Endothelial cell of umbilical vein (primary cell): ENCODE data around the gene LIMA1. TPM values are rescaled to one million over a fixed set of nuclear protein-coding genes. Genes with fewer than 3 reads are reported as not detected.

Experiments
- BruUV-seq: library from RNA; stranded (reverse); fragments of 400-500 nt; replicated peaks from 2 replicates; lab custom pipeline; 2021; lab: Mats Ljungman, UMichigan
- CTCF ChIA-PET: fragments of 300-600, 350-600 bp; sonication (Branson Sonifier 250); formaldehyde crosslinking; loops from one replicate; lab custom pipeline; 2021; ENCODE audit warnings: antibody characterized with exemption, inconsistent platforms; lab: Charles Lee
- POLR2A ChIA-PET: fragments of 300-600, 350-600 bp; sonication (Branson Sonifier 250); formaldehyde crosslinking; loops from one replicate; lab custom pipeline; 2021; ENCODE audit warnings: antibody characterized with exemption, inconsistent platforms; lab: Charles Lee
- DNase-seq: peaks from one replicate; pipeline ENCODE4 v3.0.0-alpha.2; 2011; ENCODE audit warnings: low read depth, low spot score
- FAIRE-seq: peaks from 2 replicates; lab custom pipeline; 2011; peaks lifted over from hg19 to GRCh38; lab: Jason Lieb, UNC
- H2AFZ ChIP-seq: 2 replicates; pipeline ENCODE4 v1.6.0; 2012; ENCODE audit warnings: low read depth, low read length, control low read depth, inconsistent platforms
- H3K27ac ChIP-seq: 2 replicates; pipeline ENCODE4 v1.5.1; 2011; ENCODE audit warnings: low read depth, mild to moderate bottlenecking, control low read depth, low read length, moderate library complexity; ENCODE audit not compliant: insufficient read depth
- H3K27me3 ChIP-seq, 2 experiments: 2 replicates each; pipeline versions ENCODE4 v1.6.0 to v1.6.1; 2011; ENCODE audit warnings: low read length in 2 of 2, mixed read lengths in 1 of 2; ENCODE audit not compliant: control insufficient read depth in 2 of 2, insufficient read depth in 2 of 2
- H3K36me3 ChIP-seq, 2 experiments: 2 replicates in 1 of 2; 3 replicates in 1 of 2; pipeline ENCODE4 v1.5.1; 2011; ENCODE audit warnings: low read length in 2 of 2, mild to moderate bottlenecking in 1 of 2, moderate library complexity in 1 of 2; ENCODE audit not compliant: control insufficient read depth in 2 of 2, insufficient read depth in 2 of 2; ENCODE audit errors: extremely low read depth in 1 of 2
- H3K4me1 ChIP-seq: 3 replicates; pipeline ENCODE4 v1.5.1; 2011; ENCODE audit warnings: mild to moderate bottlenecking, low read length; ENCODE audit not compliant: control insufficient read depth, insufficient read depth; ENCODE audit errors: extremely low read depth
- H3K4me2 ChIP-seq: 2 replicates; pipeline ENCODE4 v1.6.1; 2011; ENCODE audit warnings: low read length, control low read depth, mixed read lengths; ENCODE audit not compliant: insufficient read depth
- H3K4me3 ChIP-seq, 3 experiments: fragments of 200-600 bp in 1 of 3; sonication (generic), shearing (Covaris generic) in 1 of 3; replicated peaks in 1 of 3; 2 replicates each; pipeline ENCODE4 v1.5.1; 2011 to 2016; ENCODE audit warnings: control low read depth in 3 of 3, low read length in 3 of 3, mild to moderate bottlenecking in 2 of 3, inconsistent platforms in 1 of 3, low read depth in 1 of 3, moderate library complexity in 1 of 3; ENCODE audit not compliant: insufficient read depth in 1 of 3
- H3K79me2 ChIP-seq: 2 replicates; pipeline ENCODE4 v1.6.0; 2012; ENCODE audit warnings: low read length, inconsistent platforms; ENCODE audit not compliant: control insufficient read depth, insufficient read depth
- H3K9ac ChIP-seq: replicated peaks from 2 replicates; pipeline ENCODE3; 2011; ENCODE audit warnings: low read length, control low read depth; ENCODE audit not compliant: insufficient read depth; ENCODE audit errors: extremely low read depth
- H3K9me1 ChIP-seq: replicated peaks from 3 replicates; pipeline ENCODE4 v1.6.0; 2011; ENCODE audit warnings: mild to moderate bottlenecking, low read length; ENCODE audit not compliant: control insufficient read depth, insufficient read depth; ENCODE audit errors: extremely low read depth
- H3K9me3 ChIP-seq: replicated peaks from 2 replicates; pipeline ENCODE4 v1.5.1; 2012; ENCODE audit warnings: low read length, inconsistent platforms; ENCODE audit not compliant: control insufficient read depth, insufficient read depth
- H4K20me1 ChIP-seq: replicated peaks from 2 replicates; pipeline ENCODE3; 2011; ENCODE audit warnings: mild to moderate bottlenecking, low read length; ENCODE audit not compliant: control insufficient read depth, insufficient read depth; ENCODE audit errors: extremely low read depth
- CTCF ChIP-seq, 2 donors: IDR thresholded peaks; 1 replicate in 1 of 2; 2 replicates in 1 of 2; pipeline ENCODE4 v1.5.1; 2011; ENCODE audit warnings: low read length in 2 of 2, mild to moderate bottlenecking in 2 of 2, moderate library complexity in 2 of 2, control low read depth in 1 of 2, inconsistent platforms in 1 of 2, low read depth in 1 of 2; ENCODE audit not compliant: insufficient read depth in 1 of 2; ENCODE audit errors: extremely low read depth in 1 of 2
- EZH2 ChIP-seq: IDR thresholded peaks from 2 replicates; pipeline ENCODE4 v1.6.1; 2012; ENCODE audit warnings: borderline replicate concordance, low read depth, mild to moderate bottlenecking, moderate library complexity, low read length, inconsistent platforms; ENCODE audit not compliant: severe bottlenecking
- FOS ChIP-seq: IDR thresholded peaks from 2 replicates; pipeline ENCODE4 v1.6.1; 2011; ENCODE audit warnings: mild to moderate bottlenecking, low read length, moderate library complexity, borderline replicate concordance; ENCODE audit not compliant: insufficient read depth
- GATA2 ChIP-seq: IDR thresholded peaks from 2 replicates; pipeline ENCODE4 v1.7.0; 2011; ENCODE audit warnings: low read depth, mild to moderate bottlenecking, moderate library complexity, mixed read lengths, low read length; ENCODE audit not compliant: insufficient read length, insufficient read depth
- JUN ChIP-seq: IDR thresholded peaks from 2 replicates; pipeline ENCODE4 v1.6.1; 2011; ENCODE audit warnings: borderline replicate concordance, low read depth; ENCODE audit not compliant: insufficient read length, insufficient read depth
- MAX ChIP-seq: IDR thresholded peaks from 2 replicates; pipeline ENCODE4 v1.6.1; 2011; ENCODE audit not compliant: insufficient read depth, insufficient read length
- MYC ChIP-seq: IDR thresholded peaks from one replicate; pipeline ENCODE4 v1.6.1; 2011; ENCODE audit warnings: mild to moderate bottlenecking, low read depth, low read length
- POLR2A ChIP-seq: IDR thresholded peaks from 2 replicates; pipeline ENCODE4 v1.6.1; 2012; ENCODE audit warnings: low read depth, mild to moderate bottlenecking, control low read depth, low read length
- POLR2AphosphoS5 ChIP-seq: IDR thresholded peaks from 2 replicates; pipeline ENCODE4 v1.6.1; 2012; ENCODE audit warnings: low read depth, mild to moderate bottlenecking, control low read depth, low read length, moderate library complexity; ENCODE audit not compliant: insufficient read depth
- dilution Hi-C: fragments of 300-500 bp; cut with MboI; formaldehyde crosslinking; loops from one replicate; pipeline ENCODE4 v1.15.0; 2019; ENCODE audit warnings: low sequenced_read_pairs; ENCODE audit not compliant: extremely low pct_ligation_motif_present
- intact Hi-C: fragments of 100-400 bp; cut with micrococcal nuclease; formaldehyde crosslinking; loops from one replicate; pipeline ENCODE4 v1.10.0; 2022
- polyA plus RNA-seq, 4 experiments: library from polyadenylated mRNA; depleted of rRNA in 3 of 4; stranded (reverse) in 3 of 4; unstranded in 1 of 4; fragments of >200 nt; gene quantifications; 2 replicates each; pipeline versions ENCODE4 v1.2.1 to v1.2.3, GENCODE V29; 2011 to 2012; ENCODE audit warnings: missing spikeins in 1 of 4
- total RNA-seq: library from RNA; stranded (reverse); gene quantifications from 2 replicates; pipeline ENCODE4 v1.2.3, GENCODE V29; 2021

Gene LIMA1
- total and polyA plus RNA-seq, 2 donors (not counting 3 experiments of a cell fraction or from before 2014, with no cell fraction given), result 35.0 to 87.3 TPM

- no TSS peak for BruUV-seq
- intact Hi-C loops, result loop anchor here (1.0 to 2.0 kb wide), 2 partner anchors 55 to 92 kb away; partner anchors contain the start of gene COX14
- TF ChIP-seq POLR2A, result peak; percentile 91
- TF ChIP-seq EZH2, result no peak
- no peak for TF ChIP-seq FOS
- no peak for TF ChIP-seq MAX
- TF ChIP-seq JUN, result no peak
- peak; percentile 93 for TF ChIP-seq POLR2AphosphoS5
- no peak for TF ChIP-seq GATA2
- TF ChIP-seq CTCF (IDR thresholded peaks at IDR 0.05; ENCODE audit: extremely low read depth in 1 of 2, insufficient read depth in 1 of 2, low read depth in 1 of 2, low read length in 2 of 2), result no peak
- no peak for TF ChIP-seq MYC
Observed at GRCh38 chr12:50167049-50167828, 116.1 kb downstream of the LIMA1 start, which contains the start of gene CERS5. TSS of gene CERS5 (minus strand) at chr12:50167369. CDS start at chr12:50167297, 72 bp downstream.

More at GRCh38 chr12:50167049-50167828, 116.1 kb downstream of the LIMA1 start, which contains the start of gene CERS5:
- H3K27me3 ChIP-seq, result no peaks in the 10 kb centered on the region
- peak within 1 kb of the TSS; percentile 75 for H3K27ac ChIP-seq
- H3K4me1 ChIP-seq, result peaks cover 7% of the 10 kb centered on the region
- H2AFZ ChIP-seq, result peak within 1 kb of the TSS; percentile 99
- no peaks in the 10 kb centered on the region for H3K9me1 ChIP-seq
- POLR2A ChIA-PET, result interaction anchor here (0.5 to 2.0 kb wide), 7 partner anchors 25 to 1827 kb away, joined by 3 to 20 read pairs (median 4); partner anchors contain the start of genes COX14 and SMARCD1
- no peaks in the 10 kb centered on the region for H3K36me3 ChIP-seq
- H3K9ac ChIP-seq, result peak within 1 kb of the TSS; percentile 79
- peak within 1 kb of the TSS; percentile 92 to 98 (median 93) for H3K4me3 ChIP-seq
- H4K20me1 ChIP-seq, result no peaks in the 10 kb centered on the region
- CTCF ChIA-PET, result interaction anchor here (0.6 to 2.6 kb wide), 15 partner anchors 9 to 147 kb away, joined by 3 to 33 read pairs (median 3); partner anchors contain the start of genes COX14 and SMARCD1
- FAIRE-seq (peak; percentile 98), DNase-seq (peak; percentile 99)
- dilution Hi-C loops, result no loop called here
- peaks cover 40% of the 10 kb centered on the region for H3K79me2 ChIP-seq
- H3K9me3 ChIP-seq, result no peaks in the 10 kb centered on the region
- H3K4me2 ChIP-seq, result peak within 1 kb of the TSS; percentile 97
